NAMALWA (cell line): Measurements from ENCODE around the gene BHLHE41.

Source experiments
- DNase-seq: peaks from one replicate; pipeline ENCODE4 v3.0.0-alpha.2; 2015; ENCODE audit warnings: low spot score

BHLHE41 gene

DNA sequence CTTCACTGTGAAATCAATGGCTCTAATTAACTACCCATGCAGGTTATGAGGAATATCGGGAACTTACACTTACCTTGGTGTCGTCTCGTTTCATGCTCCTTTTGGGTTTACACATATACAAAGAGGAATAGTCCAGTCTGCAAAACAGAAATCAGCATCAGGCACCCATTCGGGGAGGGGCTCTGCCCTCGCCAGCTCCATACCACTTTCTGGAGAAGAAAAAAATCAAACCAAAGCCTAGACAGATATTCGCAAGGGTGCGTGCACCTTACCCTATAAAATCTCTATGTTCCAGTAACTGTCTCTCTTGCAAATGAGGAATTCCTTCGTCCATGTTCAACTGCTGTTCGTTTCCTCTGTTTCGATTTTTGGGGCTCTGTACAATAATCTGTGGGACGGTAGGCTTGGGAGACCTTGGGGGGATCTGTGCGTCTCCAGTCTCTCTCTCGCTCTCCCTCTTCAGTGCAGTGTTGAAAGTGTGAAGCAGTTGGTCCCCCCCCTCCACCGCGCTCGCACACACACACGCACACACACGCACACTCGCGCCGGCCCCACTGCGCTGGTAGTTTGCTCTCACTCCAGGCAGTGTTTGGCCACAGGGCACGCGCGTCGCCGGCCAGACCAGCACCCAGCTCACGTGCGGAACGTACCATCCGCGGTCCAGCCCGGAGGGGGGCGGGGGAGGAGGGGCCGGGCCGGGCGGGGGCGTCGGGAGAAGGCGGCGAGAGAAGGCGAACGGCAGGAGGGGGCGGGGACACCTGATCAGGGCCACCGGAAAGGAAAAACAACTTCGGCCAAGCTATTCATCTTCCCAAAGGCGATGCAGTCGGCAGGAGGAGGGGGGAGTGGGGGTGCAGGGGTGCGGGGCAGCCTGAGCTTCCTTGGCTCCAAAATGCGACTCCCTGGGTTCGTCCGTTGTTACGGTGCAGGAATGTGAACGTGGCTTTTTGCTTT lies at the start of gene BHLHE41:
Gene BHLHE41 (minus strand): TSS at position 592 of the 954 bp plus-strand sequence. CDS start 258 bp downstream, at position 334.
- DNase-seq = no peak

DNA sequence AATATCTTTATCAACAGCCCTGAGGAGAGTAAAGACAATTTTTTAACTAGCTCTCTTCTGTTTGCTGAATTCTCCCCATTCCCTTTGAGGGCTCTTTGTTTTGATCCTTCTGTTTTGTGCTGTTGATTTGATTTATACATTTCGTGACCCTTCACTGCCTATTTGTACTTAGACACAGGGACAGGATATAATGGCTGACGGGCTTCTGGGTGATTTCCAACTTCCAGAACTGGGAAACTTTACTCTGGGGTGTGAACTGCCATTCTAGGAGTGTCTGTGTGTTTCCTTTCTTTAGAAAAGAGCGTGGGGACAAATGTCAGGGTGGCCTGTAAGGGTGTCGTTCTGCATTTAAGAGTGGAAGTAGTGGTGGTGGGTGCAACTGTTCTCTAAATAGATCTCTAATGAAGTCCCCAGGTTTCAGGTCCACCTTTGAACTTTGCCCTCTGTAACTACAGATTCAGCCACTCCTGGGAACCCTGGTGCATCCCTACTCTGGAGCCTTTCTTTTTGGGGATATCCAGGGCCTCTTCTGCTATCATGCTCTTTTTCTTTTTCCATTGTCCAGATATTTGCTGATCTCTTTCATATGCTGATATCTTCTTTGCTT lies 48.2 kb upstream of the BHLHE41 start:
- DNase-seq = no peak

DNA sequence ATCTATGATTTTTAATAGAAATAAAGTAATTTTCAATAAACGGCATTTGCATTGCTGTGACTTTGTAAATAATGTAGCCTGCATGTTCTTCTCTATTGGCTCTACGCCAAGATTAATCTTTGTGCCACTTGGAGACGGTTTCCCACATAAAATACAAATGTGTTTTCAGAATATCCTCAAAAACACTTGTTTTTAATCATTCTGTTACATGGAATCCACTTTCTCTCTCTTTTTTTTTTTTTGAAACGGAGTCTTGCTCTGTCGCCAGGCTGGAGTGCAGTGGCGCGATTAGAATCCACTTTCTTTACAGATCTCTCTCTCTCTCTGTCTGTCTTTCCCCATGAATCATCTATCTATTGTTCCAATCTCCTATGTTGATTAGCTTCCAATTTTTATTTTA lies 47.7 kb upstream of the BHLHE41 start:
- no peak for DNase-seq

DNA sequence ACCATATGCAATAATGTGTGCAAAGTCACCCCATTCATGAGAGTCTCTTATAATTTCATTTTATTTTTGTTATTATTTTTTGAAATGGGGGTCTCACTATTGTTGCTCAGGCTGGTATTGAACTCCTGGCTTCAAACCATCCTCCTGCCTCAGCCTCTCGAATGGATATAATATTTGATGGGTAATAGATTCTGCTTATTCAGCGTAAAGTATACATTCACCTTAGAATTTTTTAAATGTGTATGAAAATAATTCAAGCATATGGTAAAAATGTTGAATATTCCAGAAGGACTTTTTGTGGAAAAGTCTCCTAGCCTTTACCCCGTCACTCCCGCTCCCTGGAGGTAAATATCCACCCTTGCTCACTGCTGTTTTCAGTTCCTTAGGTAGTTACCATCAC lies 47.2 kb upstream of the BHLHE41 start:
- DNase-seq = no peak

- DNase-seq = no peak
Measured at GRCh38 chr12:26164118-26164517, 39.3 kb upstream of the BHLHE41 start.

DNA sequence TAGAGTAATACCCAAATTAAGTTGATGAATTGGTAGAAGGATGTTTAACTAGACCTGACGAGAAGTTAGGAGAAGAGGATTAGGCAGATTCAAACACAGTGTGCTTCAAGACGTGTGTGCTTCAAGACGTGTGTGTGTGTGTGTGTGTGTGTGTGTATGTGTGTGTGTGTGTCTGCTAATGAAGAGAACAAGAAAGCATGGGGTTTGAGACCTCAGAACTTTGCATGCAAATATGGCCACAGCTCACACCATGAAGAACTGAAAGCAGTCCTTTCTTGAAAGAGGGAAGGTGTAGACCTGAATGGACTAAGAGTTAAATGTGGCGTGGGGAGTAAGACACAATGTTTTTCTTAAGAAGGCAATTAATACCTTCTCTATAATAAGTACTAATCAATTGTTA lies 38.1 kb upstream of the BHLHE41 start:
- no peak for DNase-seq

GRCh38 chr12:26162174-26162573 lies 37.3 kb upstream of the BHLHE41 start:
- no peak for DNase-seq

DNA sequence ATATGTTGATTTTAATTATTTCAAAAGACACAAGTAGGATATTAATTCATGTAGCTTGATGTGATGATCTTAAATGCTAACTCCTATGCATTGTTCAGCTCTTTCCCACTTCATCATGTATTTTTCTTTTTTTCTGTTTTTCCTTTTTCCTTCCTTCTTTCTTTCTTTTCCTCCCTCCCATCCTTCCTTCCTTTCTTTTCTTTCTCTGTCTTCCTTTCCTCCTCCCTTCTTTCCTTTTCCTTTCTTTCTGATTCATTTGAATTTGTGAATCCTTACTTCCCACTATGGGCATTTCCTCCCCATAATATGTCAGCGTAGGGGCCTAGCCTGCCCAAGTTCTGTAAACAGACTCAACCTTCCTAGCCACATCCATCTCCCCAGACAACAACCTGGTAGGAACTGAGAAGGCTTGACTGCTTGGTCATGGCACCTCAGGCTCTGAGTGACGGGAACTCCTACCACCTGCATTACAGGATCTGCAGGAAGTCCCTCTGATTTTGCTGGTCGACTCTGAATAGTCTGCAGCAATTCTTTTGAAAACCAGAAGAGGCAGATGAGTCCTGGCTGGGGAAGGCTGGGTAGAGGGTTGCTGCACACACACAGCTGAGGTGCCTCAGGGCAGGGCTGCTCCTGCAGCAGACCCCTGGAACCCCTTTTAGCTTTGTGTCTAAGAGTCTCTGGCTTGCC lies 33.4 kb upstream of the BHLHE41 start:
- peak; percentile 74 for DNase-seq

- DNase-seq = no peak
Measured at GRCh38 chr12:26157001-26157400, 32.2 kb upstream of the BHLHE41 start.

GRCh38 chr12:26156201-26156871 lies 31.5 kb upstream of the BHLHE41 start:
- peak; percentile 97 for DNase-seq

- DNase-seq = no peak
Measured at GRCh38 chr12:26153421-26154154, 28.8 kb upstream of the BHLHE41 start.

DNA sequence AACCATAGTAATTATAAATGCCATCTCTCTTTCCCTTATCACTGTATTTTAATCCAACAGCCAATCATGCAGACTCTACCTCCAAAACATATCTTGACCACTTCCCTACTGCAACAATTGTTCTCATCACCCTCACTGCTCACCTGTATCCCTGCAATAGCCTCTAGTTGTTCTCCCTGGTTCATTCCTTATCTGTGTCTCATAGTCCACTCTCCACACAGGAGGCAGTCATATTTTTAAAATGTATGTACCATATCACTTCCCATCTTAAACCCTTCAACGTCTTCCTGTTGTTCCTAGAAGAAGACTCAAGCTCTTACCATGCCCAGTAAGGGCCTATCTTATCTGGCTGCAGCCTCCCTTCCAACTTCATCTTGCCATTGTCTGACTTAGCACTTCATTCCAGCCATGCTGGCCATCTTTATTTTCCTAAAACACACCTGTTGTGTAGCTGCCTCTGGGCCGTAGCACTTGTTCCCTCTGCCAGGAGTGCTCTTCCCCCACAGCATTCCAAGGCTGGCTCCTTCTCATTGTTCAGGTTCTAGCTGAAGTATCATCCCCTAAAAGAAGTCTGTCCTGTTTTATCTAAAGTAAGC lies 27.8 kb upstream of the BHLHE41 start:
- no peak for DNase-seq

GRCh38 chr12:26150736-26151450 lies 26.1 kb upstream of the BHLHE41 start:
- no peak for DNase-seq

GRCh38 chr12:26149968-26150500 lies 25.2 kb upstream of the BHLHE41 start:
- no peak for DNase-seq

DNA sequence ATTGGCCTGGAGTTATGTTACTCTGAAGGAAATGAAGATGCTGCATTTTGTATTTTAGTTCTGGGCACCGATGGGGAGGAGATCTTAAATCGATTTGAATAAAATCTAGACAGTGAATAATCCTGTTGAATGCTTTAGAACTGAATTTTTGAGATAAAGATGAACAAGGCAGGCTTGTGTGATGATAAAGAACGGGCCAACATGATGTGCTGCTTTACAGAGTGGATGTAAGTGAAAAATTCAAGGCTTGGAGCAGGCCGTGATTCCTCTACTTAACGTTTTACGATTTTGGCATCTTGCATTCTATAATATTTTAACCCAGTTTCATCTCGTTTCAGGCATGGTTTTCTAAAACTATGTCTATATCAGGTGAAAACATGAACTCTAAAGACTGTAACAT lies 23.5 kb upstream of the BHLHE41 start:
- no peak for DNase-seq

DNA sequence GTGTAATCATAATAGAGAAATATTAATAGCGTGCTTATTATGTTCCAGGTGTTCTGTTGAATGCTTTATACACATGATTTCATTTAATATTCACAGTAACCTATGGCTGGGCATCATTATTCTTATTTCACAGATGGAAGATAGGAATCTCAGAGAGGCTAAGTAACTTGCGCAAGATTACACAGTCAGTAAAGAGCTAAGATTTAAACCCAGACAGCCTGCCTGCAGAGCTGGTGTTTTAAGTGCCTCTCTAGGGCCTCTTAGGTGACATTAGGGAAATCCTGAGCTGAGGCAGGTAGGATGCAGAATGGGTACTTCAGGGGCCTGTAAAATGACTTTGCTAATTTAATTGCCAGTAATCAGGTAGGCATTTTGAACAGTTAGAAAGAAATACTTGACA lies 18.5 kb upstream of the BHLHE41 start:
- DNase-seq = no peak

DNA sequence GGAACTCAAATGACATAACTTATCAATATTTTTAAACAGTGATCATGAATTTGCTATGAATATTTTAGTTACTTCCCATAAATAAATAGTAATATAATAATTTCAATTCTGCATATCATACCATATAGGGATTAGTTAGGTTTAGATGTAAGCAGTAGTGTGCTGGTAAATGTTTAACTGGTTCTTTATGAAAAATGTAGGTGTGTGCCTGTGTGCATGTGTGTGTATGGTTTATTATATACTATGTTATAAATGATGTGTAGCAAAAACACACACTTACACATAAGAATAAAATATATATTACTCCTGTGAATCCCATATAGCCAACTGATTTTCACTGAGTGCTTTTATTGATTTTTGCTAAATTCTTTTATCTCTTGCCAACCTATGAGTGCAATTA lies 14.0 kb upstream of the BHLHE41 start:
- DNase-seq = no peak

- DNase-seq = no peak
Measured at GRCh38 chr12:26136688-26137087, 11.9 kb upstream of the BHLHE41 start.

- DNase-seq = no peak
Measured at GRCh38 chr12:26135571-26135970, 10.7 kb upstream of the BHLHE41 start.

GRCh38 chr12:26135010-26135420 lies 10.2 kb upstream of the BHLHE41 start:
- DNase-seq = no peak
